SK-N-SH (cell line): ENCODE measurements around the gene USP31. TPM values are rescaled to one million over a fixed set of nuclear protein-coding genes. Genes with fewer than 3 reads are reported as not detected.

Experiments used
- CTCF ChIA-PET: fragments of 300-600, 350-600 bp; formaldehyde crosslinking; extraction: SDS; loops from one replicate; lab custom pipeline; 2021; lab: Yijun Ruan, JAX
- POLR2A ChIA-PET: fragments of 350-600 bp; sonication (Branson Sonifier 250); formaldehyde crosslinking; extraction: SDS; loops from one replicate; lab custom pipeline; 2020; ENCODE audit warnings: antibody characterized with exemption, inconsistent platforms; lab: Yijun Ruan, JAX
- DNase-seq: peaks from one replicate; pipeline ENCODE4 v3.0.0; 2012
- H2AFZ ChIP-seq: fragments of 200-600 bp; sonication (generic); 2 replicates; pipeline ENCODE4 v1.8.1; 2016; ENCODE audit warnings: antibody characterized with exemption, mild to moderate bottlenecking, low read depth
- H3F3A ChIP-seq: fragments of 200-600 bp; sonication (generic); replicated peaks from 2 replicates; pipeline ENCODE3; 2016; ENCODE audit warnings: antibody characterized with exemption, mild to moderate bottlenecking; ENCODE audit not compliant: insufficient read depth
- H3K27ac ChIP-seq, 2 experiments: fragments of 200-500 bp in 1 of 2; fragments of 200-600 bp in 1 of 2; sonication (Bioruptor generic) in 1 of 2; sonication (generic), shearing (Covaris generic) in 1 of 2; 2 replicates each; pipeline versions ENCODE4 v1.5.1 to v1.6.1; 2014 to 2016; ENCODE audit warnings: low read depth in 2 of 2, inconsistent platforms in 1 of 2, low read length in 1 of 2, mild to moderate bottlenecking in 1 of 2, mixed read lengths in 1 of 2
- H3K27me3 ChIP-seq: fragments of 200-600 bp; sonication (generic), shearing (Covaris generic); 2 replicates; pipeline ENCODE4 v1.6.1; 2016; ENCODE audit warnings: mixed run types; ENCODE audit not compliant: insufficient read depth
- H3K36me3 ChIP-seq, 2 experiments: fragments of 200-500 bp in 1 of 2; fragments of 200-600 bp in 1 of 2; sonication (Bioruptor generic) in 1 of 2; sonication (generic) in 1 of 2; replicated peaks in 1 of 2; 2 replicates each; pipeline versions ENCODE3 to v1.5.1; 2014 to 2016; ENCODE audit warnings: low read length in 1 of 2, mild to moderate bottlenecking in 1 of 2; ENCODE audit not compliant: insufficient read depth in 2 of 2, control insufficient read depth in 1 of 2
- H3K4me1 ChIP-seq, 2 experiments: fragments of 200-500 bp in 1 of 2; fragments of 200-600 bp in 1 of 2; sonication (Bioruptor generic) in 1 of 2; sonication (generic), shearing (Covaris generic) in 1 of 2; 2 replicates each; pipeline versions ENCODE4 v1.5.1 to v1.6.1; 2014 to 2016; ENCODE audit warnings: low read depth in 1 of 2, low read length in 1 of 2, mixed run types in 1 of 2; ENCODE audit not compliant: insufficient read depth in 2 of 2, control insufficient read depth in 1 of 2
- H3K4me2 ChIP-seq: fragments of 200-600 bp; sonication (generic), shearing (Covaris generic); 2 replicates; pipeline ENCODE4 v1.6.1; 2017; ENCODE audit warnings: mixed run types
- H3K4me3 ChIP-seq, 2 experiments: fragments of 200-500 bp in 1 of 2; fragments of 200-600 bp in 1 of 2; sonication (Bioruptor generic) in 1 of 2; sonication (generic), shearing (Covaris generic) in 1 of 2; 2 replicates each; pipeline versions ENCODE4 v1.5.1 to v1.8.1; 2014 to 2016; ENCODE audit warnings: low read depth in 2 of 2, inconsistent platforms in 1 of 2, low read length in 1 of 2, mild to moderate bottlenecking in 1 of 2, mixed read lengths in 1 of 2, moderate library complexity in 1 of 2
- H3K79me2 ChIP-seq: fragments of 200-600 bp; sonication (generic); 2 replicates; pipeline ENCODE4 v1.8.1; 2017; ENCODE audit warnings: mild to moderate bottlenecking; ENCODE audit not compliant: insufficient read depth
- H3K9ac ChIP-seq: fragments of 200-600 bp; sonication (generic); 2 replicates; pipeline ENCODE4 v1.6.1; 2017; ENCODE audit warnings: mixed run types
- H3K9me2 ChIP-seq: fragments of 200-600 bp; sonication (generic); 2 replicates; pipeline ENCODE4 v1.6.1; 2017; ENCODE audit warnings: mixed run types
- H3K9me3 ChIP-seq: fragments of 200-600 bp; sonication (generic); 2 replicates; pipeline ENCODE4 v1.6.1; 2017; ENCODE audit warnings: mixed run types, mild to moderate bottlenecking, moderate library complexity
- H4K20me1 ChIP-seq: fragments of 200-600 bp; sonication (generic); 2 replicates; pipeline ENCODE4 v1.6.1; 2017; ENCODE audit warnings: mild to moderate bottlenecking, mixed run types; ENCODE audit not compliant: insufficient read depth
- CHD2 ChIP-seq: fragments of 150-350 bp; IDR thresholded peaks from 2 replicates; pipeline ENCODE4 v1.6.1; 2018; ENCODE audit warnings: low read length; ENCODE audit not compliant: partially characterized antibody
- CTCF ChIP-seq: fragments of 200-600 bp; sonication (generic); IDR thresholded peaks from 2 replicates; pipeline ENCODE4 v1.6.1; 2017; ENCODE audit warnings: antibody characterized with exemption, mild to moderate bottlenecking, moderate library complexity
- ELF1 ChIP-seq: IDR thresholded peaks from 2 replicates; pipeline ENCODE4 v1.4.0; 2012
- EP300 ChIP-seq, 2 experiments: IDR thresholded peaks; 2 replicates each; pipeline versions ENCODE4 v1.4.0 to v1.6.1; 2012; ENCODE audit warnings: borderline replicate concordance in 1 of 2, low read depth in 1 of 2, low read length in 1 of 2
- EZH2phosphoT487 ChIP-seq: fragments of 200-600 bp; sonication (generic); IDR thresholded peaks from 2 replicates; pipeline ENCODE4 v1.6.1; 2017; ENCODE audit warnings: low read depth, mixed run types, mild to moderate bottlenecking, antibody characterized with exemption, moderate library complexity, borderline replicate concordance
- FOXJ3 ChIP-seq: sonication (generic); formaldehyde crosslinking; IDR thresholded peaks from 2 replicates; pipeline ENCODE4 v1.5.1; 2020; ENCODE audit warnings: mild to moderate bottlenecking, missing genetic modification reagents
- GABPA ChIP-seq: IDR thresholded peaks from 2 replicates; pipeline ENCODE4 v1.4.0; 2012; ENCODE audit warnings: low read depth, mild to moderate bottlenecking
- IRF3 ChIP-seq: fragments of 150-350 bp; IDR thresholded peaks from 2 replicates; pipeline ENCODE4 v1.6.1; 2016; ENCODE audit warnings: mild to moderate bottlenecking, low read depth, low read length
- JUND ChIP-seq: IDR thresholded peaks from 2 replicates; pipeline ENCODE4 v1.4.0; 2012
- MAX ChIP-seq: IDR thresholded peaks from 2 replicates; pipeline ENCODE4 v1.4.0; 2012; ENCODE audit warnings: low read depth
- MXI1 ChIP-seq: IDR thresholded peaks from 2 replicates; pipeline ENCODE4 v1.6.1; 2012; ENCODE audit warnings: mild to moderate bottlenecking, low read depth, low read length, improper control_type of control experiment
- NFIC ChIP-seq: IDR thresholded peaks from 2 replicates; pipeline ENCODE4 v1.4.0; 2012; ENCODE audit warnings: borderline replicate concordance
- NRF1 ChIP-seq: IDR thresholded peaks from 2 replicates; pipeline ENCODE4 v1.6.1; 2012; ENCODE audit warnings: low read depth, mild to moderate bottlenecking, low read length
- PBX3 ChIP-seq: IDR thresholded peaks from 2 replicates; pipeline ENCODE4; 2012
- POLR2AphosphoS5 ChIP-seq: IDR thresholded peaks from 2 replicates; pipeline ENCODE4 v1.6.1; 2012; ENCODE audit warnings: low read depth, low read length
- RAD21 ChIP-seq: IDR thresholded peaks from 2 replicates; pipeline ENCODE4 v1.6.1; 2012; ENCODE audit warnings: mild to moderate bottlenecking, low read length
- RCOR1 ChIP-seq: fragments of 150-350 bp; IDR thresholded peaks from 2 replicates; pipeline ENCODE4 v1.6.1; 2017; ENCODE audit warnings: antibody characterized with exemption, low read length
- RXRA ChIP-seq: IDR thresholded peaks from 2 replicates; pipeline ENCODE4 v1.4.0; 2012; ENCODE audit warnings: low read depth, mild to moderate bottlenecking, borderline replicate concordance
- SMC3 ChIP-seq: IDR thresholded peaks from 2 replicates; pipeline ENCODE4 v1.6.1; 2012; ENCODE audit warnings: low read depth, low read length, improper control_type of control experiment
- TAF1 ChIP-seq: IDR thresholded peaks from 2 replicates; pipeline ENCODE4 v1.6.1; 2012; ENCODE audit warnings: low read depth, mild to moderate bottlenecking, low read length, moderate library complexity, borderline replicate concordance
- TCF12 ChIP-seq: IDR thresholded peaks from 2 replicates; pipeline ENCODE4 v1.4.0; 2012
- TEAD4 ChIP-seq: IDR thresholded peaks from 2 replicates; pipeline ENCODE4 v1.4.0; 2012; ENCODE audit warnings: mild to moderate bottlenecking, borderline replicate concordance; ENCODE audit not compliant: insufficient read depth
- WGBS: methylation state at CpG from one replicate; pipeline ENCODE4 v1.1.6; 2017; ENCODE audit warnings: low lambda C conversion rate; 5-methylcytosine and 5-hydroxymethylcytosine counted together
- polyA plus RNA-seq, 3 experiments: library from polyadenylated mRNA; depleted of rRNA; stranded (reverse); fragments of >200 nt; gene quantifications; 2 replicates each; pipeline ENCODE4 v1.2.3, GENCODE V29; 2012

USP31 gene
- polyA plus RNA-seq, 1 of the 3 experiments (the other 2 are of a cell fraction), result 3.2 TPM

- TF ChIP-seq CTCF (no peak), JUND (no peak), RCOR1 (no peak), TCF12 (no peak), POLR2AphosphoS5 (no peak), IRF3 (no peak), TEAD4 (no peak), PBX3 (no peak), RXRA (no peak), GABPA (no peak)
These were observed 727 bp upstream of the USP31 start (continued) for GRCh38 chr16:23149993-23150364.

- H3K79me2 ChIP-seq, result peaks cover 49% of the 10 kb centered on the region
- H3K9ac ChIP-seq, result peak overlapping the region; percentile 62; the same call in 1 of the 2 replicates
- peak overlapping the region; percentile 67 to 78 for H3K4me3 ChIP-seq
- H3K27me3 ChIP-seq, result no peaks in the 10 kb centered on the region
- peak; percentile 78 for DNase-seq
- POLR2A ChIA-PET, result interaction anchor here (0.6 to 1.7 kb wide), 3 partner anchors 66 to 305 kb away, joined by 3 to 6 read pairs (median 3); partner anchors contain the start of gene COG7
- peak overlapping the region; percentile 29 to 66; a peak in 2 of 4 replicates for H3K27ac ChIP-seq
- no peaks in the 10 kb centered on the region for H3K9me3 ChIP-seq
- H4K20me1 ChIP-seq, result peaks cover 27% of the 10 kb centered on the region
- CTCF ChIA-PET, result interaction anchor here (0.7 to 1.3 kb wide), 5 partner anchors 14 to 287 kb away, joined by 3 to 4 read pairs (median 3); no protein-coding TSS in a partner anchor
- H3K4me2 ChIP-seq, result peak overlapping the region; percentile 86
- TF ChIP-seq CHD2 (no peak), NFIC (peak; percentile 67), POLR2AphosphoS5 (no peak), RAD21 (no peak), PBX3 (no peak), TAF1 (no peak), FOXJ3 (CRISPR knock-in tag) (no peak), SMC3 (no peak), ELF1 (no peak), EP300 (IDR thresholded peaks at IDR 0.05; ENCODE audit: borderline replicate concordance in 1 of 2, low read depth in 1 of 2, low read length in 1 of 2) (no peak), CTCF (no peak), MXI1 (peak; percentile 89), NRF1 (no peak), MAX (peak; percentile 84), EZH2phosphoT487 (no peak)
- peaks cover 10 to 15% of the 10 kb centered on the region in 2 experiments; a peak in 3 of 4 replicates for H3K4me1 ChIP-seq
- 8% methylated on average over 8 of the region's 103 CpGs for WGBS
- no peaks in the 10 kb centered on the region for H3K36me3 ChIP-seq
- no peaks in the 10 kb centered on the region for H3K9me2 ChIP-seq
- peaks cover 4% of the 10 kb centered on the region for H3F3A ChIP-seq
- peak overlapping the region; percentile 16; the same call in 1 of the 2 replicates for H2AFZ ChIP-seq
These were observed 562 bp downstream of the USP31 start for GRCh38 chr16:23148513-23149266.
